HepG2 (cell line): ENCODE results near the gene PDIK1L. TPM values are rescaled to one million over a fixed set of nuclear protein-coding genes. Genes with fewer than 3 reads are reported as not detected.

ENCODE experiments used
- CBX2 ChIP-seq, 2 experiments: fragments of 200-600 bp in 1 of 2; sonication (generic); formaldehyde crosslinking in 1 of 2; IDR thresholded peaks; 2 replicates each; pipeline versions ENCODE4 v1.7.0 to v1.8.1; 2018 to 2022; ENCODE audit warnings: low read depth in 2 of 2, low read length in 1 of 2, mild to moderate bottlenecking in 1 of 2, missing genetic modification reagents in 1 of 2
- DDIT3 ChIP-seq: sonication (generic); formaldehyde crosslinking; IDR thresholded peaks from 2 replicates; pipeline ENCODE4 v1.4.0; 2020; ENCODE audit warnings: mild to moderate bottlenecking, missing genetic modification reagents
- FOXC1 ChIP-seq: sonication (generic); formaldehyde crosslinking; IDR thresholded peaks from 2 replicates; pipeline ENCODE4 v1.8.0; 2022; ENCODE audit warnings: mild to moderate bottlenecking, missing genetic modification reagents, borderline replicate concordance
- HMGA1 ChIP-seq: sonication (generic); formaldehyde crosslinking; conservative IDR thresholded peaks from 2 replicates; pipeline ENCODE4 v1.4.0; 2020; ENCODE audit warnings: missing genetic modification reagents
- IKZF1 ChIP-seq: fragments of 450-650 bp; IDR thresholded peaks from 2 replicates; pipeline ENCODE4 v1.7.1; 2016
- NBN ChIP-seq: fragments of 450-650 bp; conservative IDR thresholded peaks from 2 replicates; pipeline ENCODE4 v1.6.1; 2017
- PHB2 ChIP-seq: fragments of 450-650 bp; IDR thresholded peaks from 2 replicates; pipeline ENCODE4 v1.6.1; 2018; ENCODE audit not compliant: partially characterized antibody
- PHF5A ChIP-seq: IDR thresholded peaks from one replicate; pipeline ENCODE4 v1.6.1; 2018; ENCODE audit warnings: low read depth, missing genetic modification reagents; ENCODE audit not compliant: unreplicated experiment
- TAF15 ChIP-seq: fragments of 200-400 bp; formaldehyde crosslinking; IDR thresholded peaks from one replicate; pipeline ENCODE4 v1.6.1; 2018; ENCODE audit warnings: mild to moderate bottlenecking, low read depth, low read length; ENCODE audit not compliant: poor library complexity, severe bottlenecking
- ZBTB21 ChIP-seq: sonication (generic); formaldehyde crosslinking; IDR thresholded peaks from 2 replicates; pipeline ENCODE4 v1.4.0; 2020; ENCODE audit warnings: missing genetic modification reagents
- ZBTB26 ChIP-seq: IDR thresholded peaks from 2 replicates; pipeline ENCODE4 v1.6.1; 2016; ENCODE audit warnings: missing compliant biosample characterization, missing genetic modification reagents, borderline replicate concordance
- ZFX ChIP-seq: sonication (generic); formaldehyde crosslinking; IDR thresholded peaks from 2 replicates; pipeline ENCODE4 v1.4.0; 2020; ENCODE audit warnings: mild to moderate bottlenecking, low read depth, missing genetic modification reagents, moderate library complexity
- ZNF30 ChIP-seq: sonication (generic); formaldehyde crosslinking; IDR thresholded peaks from 2 replicates; pipeline ENCODE4 v1.5.0; 2020; ENCODE audit warnings: mild to moderate bottlenecking, missing genetic modification reagents
- ZNF629 ChIP-seq: sonication (generic); formaldehyde crosslinking; conservative IDR thresholded peaks from 2 replicates; pipeline ENCODE4 v1.5.0; 2020; ENCODE audit warnings: missing genetic modification reagents
- ZNF747 ChIP-seq: sonication (generic); formaldehyde crosslinking; IDR thresholded peaks from 2 replicates; pipeline ENCODE4 v1.8.1; 2023; ENCODE audit warnings: missing genetic modification reagents, mild to moderate bottlenecking, borderline replicate concordance
- ZSCAN31 ChIP-seq: sonication (generic); formaldehyde crosslinking; IDR thresholded peaks from 2 replicates; pipeline ENCODE4 v1.5.0; 2020; ENCODE audit warnings: low read depth, mild to moderate bottlenecking, missing genetic modification reagents
- polyA plus RNA-seq, 8 experiments: library from polyadenylated mRNA; depleted of rRNA in 3 of 8; stranded (reverse) in 7 of 8; unstranded in 1 of 8; fragments of >200 nt; fragmentation: Illumina TruSeq in 4 of 8; extraction: Trizol in 4 of 8; gene quantifications; 2 replicates each; pipeline versions ENCODE4 v1.2.1 to v1.2.3, GENCODE V29; 2011 to 2016; ENCODE audit warnings: low read depth in 4 of 8, missing spikeins in 1 of 8, mixed read lengths in 1 of 8; ENCODE audit not compliant: insufficient read depth in 1 of 8
- total RNA-seq, 5 experiments: library from RNA; depleted of rRNA; stranded (reverse); fragments of >200 nt; fragmentation: Illumina TruSeq; extraction: Trizol; gene quantifications; 2 replicates each; pipeline ENCODE4 v1.2.3, GENCODE V29; 2016; ENCODE audit warnings: low read depth in 1 of 5
- TF ChIP-seq, protein P1 (sequence below): sonication (generic); formaldehyde crosslinking; IDR thresholded peaks from 2 replicates; pipeline ENCODE4 v1.4.0; 2020; ENCODE audit warnings: missing genetic modification reagents
- TF ChIP-seq, protein P2 (sequence below): sonication (generic); formaldehyde crosslinking; IDR thresholded peaks from 2 replicates; pipeline ENCODE4 v1.8.0; 2022; ENCODE audit warnings: mild to moderate bottlenecking, missing genetic modification reagents, moderate library complexity
- TF ChIP-seq, protein P3 (sequence below): sonication (generic); formaldehyde crosslinking; IDR thresholded peaks from 2 replicates; pipeline ENCODE4 v1.8.0; 2022; ENCODE audit warnings: mild to moderate bottlenecking, missing genetic modification reagents
- TF ChIP-seq, protein P4 (sequence below): sonication (generic); formaldehyde crosslinking; IDR thresholded peaks from 2 replicates; pipeline ENCODE4 v1.4.0; 2020; ENCODE audit warnings: missing genetic modification reagents, borderline replicate concordance

PDIK1L gene
- total and polyA plus RNA-seq, 2 of the 13 experiments (the other 11 are each of a cell fraction or from before 2014, with no cell fraction given), result 1.9 to 4.6 TPM

GRCh38 chr1:26111530-26112406 lies at the start of gene PDIK1L (continued):
- TF ChIP-seq ZSCAN31 (CRISPR knock-in tag) (peak; percentile 22; the same call in 1 of the 2 replicates), DDIT3 (no peak), ZBTB26 (CRISPR knock-in tag) (no peak), HMGA1 (no peak), PHB2 (no peak), PHF5A (CRISPR knock-in tag) (no peak), CBX2 (IDR thresholded peaks at IDR 0.05; ENCODE audit: low read depth, low read length) (no peak), CBX2 (CRISPR knock-in tag; IDR thresholded peaks at IDR 0.05; ENCODE audit: low read depth) (no peak), ZFX (CRISPR knock-in tag) (peak; percentile 88), ZNF747 (CRISPR knock-in tag) (peak; percentile 51; the same call in 1 of the 2 replicates), ZNF629 (no peak), ZNF30 (CRISPR knock-in tag) (no peak), ZBTB21 (no peak; the same call in 1 of the 2 replicates), FOXC1 (no peak), IKZF1 (no peak), TAF15 (no peak), NBN (no peak)
- TF ChIP-seq, protein P1, sequence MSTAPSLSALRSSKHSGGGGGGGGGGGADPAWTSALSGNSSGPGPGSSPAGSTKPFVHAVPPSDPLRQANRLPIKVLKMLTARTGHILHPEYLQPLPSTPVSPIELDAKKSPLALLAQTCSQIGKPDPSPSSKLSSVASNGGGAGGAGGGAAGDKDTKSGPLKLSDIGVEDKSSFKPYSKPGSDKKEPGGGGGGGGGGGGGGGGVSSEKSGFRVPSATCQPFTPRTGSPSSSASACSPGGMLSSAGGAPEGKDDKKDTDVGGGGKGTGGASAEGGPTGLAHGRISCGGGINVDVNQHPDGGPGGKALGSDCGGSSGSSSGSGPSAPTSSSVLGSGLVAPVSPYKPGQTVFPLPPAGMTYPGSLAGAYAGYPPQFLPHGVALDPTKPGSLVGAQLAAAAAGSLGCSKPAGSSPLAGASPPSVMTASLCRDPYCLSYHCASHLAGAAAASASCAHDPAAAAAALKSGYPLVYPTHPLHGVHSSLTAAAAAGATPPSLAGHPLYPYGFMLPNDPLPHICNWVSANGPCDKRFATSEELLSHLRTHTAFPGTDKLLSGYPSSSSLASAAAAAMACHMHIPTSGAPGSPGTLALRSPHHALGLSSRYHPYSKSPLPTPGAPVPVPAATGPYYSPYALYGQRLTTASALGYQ (CRISPR knock-in tag), result no peak; the same call in 1 of the 2 replicates
- TF ChIP-seq, protein P2, sequence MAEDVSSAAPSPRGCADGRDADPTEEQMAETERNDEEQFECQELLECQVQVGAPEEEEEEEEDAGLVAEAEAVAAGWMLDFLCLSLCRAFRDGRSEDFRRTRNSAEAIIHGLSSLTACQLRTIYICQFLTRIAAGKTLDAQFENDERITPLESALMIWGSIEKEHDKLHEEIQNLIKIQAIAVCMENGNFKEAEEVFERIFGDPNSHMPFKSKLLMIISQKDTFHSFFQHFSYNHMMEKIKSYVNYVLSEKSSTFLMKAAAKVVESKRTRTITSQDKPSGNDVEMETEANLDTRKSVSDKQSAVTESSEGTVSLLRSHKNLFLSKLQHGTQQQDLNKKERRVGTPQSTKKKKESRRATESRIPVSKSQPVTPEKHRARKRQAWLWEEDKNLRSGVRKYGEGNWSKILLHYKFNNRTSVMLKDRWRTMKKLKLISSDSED, result no peak
- TF ChIP-seq, protein P3, sequence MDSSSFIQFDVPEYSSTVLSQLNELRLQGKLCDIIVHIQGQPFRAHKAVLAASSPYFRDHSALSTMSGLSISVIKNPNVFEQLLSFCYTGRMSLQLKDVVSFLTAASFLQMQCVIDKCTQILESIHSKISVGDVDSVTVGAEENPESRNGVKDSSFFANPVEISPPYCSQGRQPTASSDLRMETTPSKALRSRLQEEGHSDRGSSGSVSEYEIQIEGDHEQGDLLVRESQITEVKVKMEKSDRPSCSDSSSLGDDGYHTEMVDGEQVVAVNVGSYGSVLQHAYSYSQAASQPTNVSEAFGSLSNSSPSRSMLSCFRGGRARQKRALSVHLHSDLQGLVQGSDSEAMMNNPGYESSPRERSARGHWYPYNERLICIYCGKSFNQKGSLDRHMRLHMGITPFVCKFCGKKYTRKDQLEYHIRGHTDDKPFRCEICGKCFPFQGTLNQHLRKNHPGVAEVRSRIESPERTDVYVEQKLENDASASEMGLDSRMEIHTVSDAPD (CRISPR knock-in tag), result no peak
- TF ChIP-seq, protein P4, sequence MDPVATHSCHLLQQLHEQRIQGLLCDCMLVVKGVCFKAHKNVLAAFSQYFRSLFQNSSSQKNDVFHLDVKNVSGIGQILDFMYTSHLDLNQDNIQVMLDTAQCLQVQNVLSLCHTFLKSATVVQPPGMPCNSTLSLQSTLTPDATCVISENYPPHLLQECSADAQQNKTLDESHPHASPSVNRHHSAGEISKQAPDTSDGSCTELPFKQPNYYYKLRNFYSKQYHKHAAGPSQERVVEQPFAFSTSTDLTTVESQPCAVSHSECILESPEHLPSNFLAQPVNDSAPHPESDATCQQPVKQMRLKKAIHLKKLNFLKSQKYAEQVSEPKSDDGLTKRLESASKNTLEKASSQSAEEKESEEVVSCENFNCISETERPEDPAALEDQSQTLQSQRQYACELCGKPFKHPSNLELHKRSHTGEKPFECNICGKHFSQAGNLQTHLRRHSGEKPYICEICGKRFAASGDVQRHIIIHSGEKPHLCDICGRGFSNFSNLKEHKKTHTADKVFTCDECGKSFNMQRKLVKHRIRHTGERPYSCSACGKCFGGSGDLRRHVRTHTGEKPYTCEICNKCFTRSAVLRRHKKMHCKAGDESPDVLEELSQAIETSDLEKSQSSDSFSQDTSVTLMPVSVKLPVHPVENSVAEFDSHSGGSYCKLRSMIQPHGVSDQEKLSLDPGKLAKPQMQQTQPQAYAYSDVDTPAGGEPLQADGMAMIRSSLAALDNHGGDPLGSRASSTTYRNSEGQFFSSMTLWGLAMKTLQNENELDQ (CRISPR knock-in tag), result no peak
